HG02571 (cell line): ENCODE data around the gene NRG2.

Source experiments
- ATAC-seq: cut with Tn5 transposase; IDR thresholded peaks from one replicate; pipeline ENCODE4 v1.9.1; 2021; ENCODE audit warnings: mild to moderate bottlenecking, moderate library complexity; ENCODE audit not compliant: unreplicated experiment

The NRG2 gene

DNA sequence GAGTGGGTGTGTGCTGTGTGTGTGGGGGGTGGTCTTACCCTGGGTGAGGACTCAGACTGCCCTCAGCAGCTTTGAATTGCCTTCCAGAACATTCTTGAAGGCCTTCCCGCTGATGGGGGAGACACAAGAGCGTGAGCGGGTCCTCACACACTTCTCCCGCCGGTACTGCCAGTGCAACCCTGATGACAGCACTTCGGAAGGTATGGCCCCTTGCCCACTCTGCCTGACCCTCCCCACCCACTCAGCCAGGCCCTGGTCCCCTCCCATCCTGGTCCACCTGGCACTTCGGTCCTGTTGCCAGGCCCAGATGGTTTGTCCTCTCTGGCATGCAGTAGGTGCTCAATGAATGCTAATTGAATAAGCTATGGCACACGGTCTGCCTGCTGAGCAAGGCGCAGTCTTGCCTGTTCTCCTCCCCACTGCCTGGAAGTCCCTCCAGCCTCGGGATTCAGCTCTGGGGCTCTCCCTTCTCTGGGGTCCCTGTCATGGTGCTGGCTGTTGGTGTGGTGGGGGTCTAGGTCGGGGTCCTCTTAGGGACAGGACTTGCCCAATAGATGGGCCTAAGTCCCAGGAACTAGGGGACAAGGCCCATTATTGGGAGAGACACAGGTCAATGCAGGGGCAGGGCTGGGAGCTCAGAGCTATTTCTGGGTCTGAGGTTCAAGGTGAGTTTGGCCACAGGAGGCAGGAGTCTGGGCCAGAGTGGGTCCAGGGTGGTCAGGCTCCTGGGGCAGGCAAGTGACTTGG, 221.1 kb downstream of the NRG2 start:
- no peak for ATAC-seq

DNA sequence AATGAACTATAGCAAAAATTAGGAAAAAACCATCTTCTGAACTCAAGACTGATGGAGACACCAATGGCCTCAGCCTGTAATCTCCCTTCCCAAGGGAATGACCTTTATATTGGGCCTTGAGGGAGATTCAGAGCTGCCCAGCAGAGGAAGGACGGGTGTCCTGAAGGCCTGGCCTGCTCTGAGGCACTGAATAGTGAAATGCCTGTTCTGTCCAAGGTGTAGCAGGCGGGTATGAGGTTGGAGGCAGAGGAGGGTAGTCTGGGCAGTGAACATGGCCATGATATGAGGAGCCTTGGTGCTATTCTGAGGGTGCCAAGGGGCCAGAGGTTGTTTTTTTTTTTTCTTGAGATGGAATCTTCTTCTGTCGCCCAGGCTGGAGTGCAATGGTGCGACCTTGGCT, 222.5 kb downstream of the NRG2 start:
- ATAC-seq = no peak

DNA sequence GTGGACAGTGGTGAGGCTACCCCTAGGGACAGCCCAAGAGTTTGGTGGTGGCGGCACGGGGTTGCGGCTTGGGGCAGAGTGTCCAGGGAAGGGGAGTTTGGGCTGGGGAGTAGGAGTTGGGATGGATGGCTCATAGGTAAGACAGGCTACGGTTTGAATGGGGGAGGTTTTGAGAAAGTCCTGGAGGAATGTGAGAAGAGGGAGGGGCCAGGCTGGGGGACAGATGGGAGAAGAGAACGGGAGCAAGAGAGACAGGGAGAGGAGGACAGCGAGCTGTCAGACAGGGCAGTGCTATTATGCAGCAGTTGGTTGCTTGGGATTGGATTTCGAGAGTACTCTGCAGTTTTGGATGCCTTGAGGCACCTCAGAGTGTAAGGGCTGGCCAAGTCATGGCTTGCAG, 223.0 kb downstream of the NRG2 start:
- no peak for ATAC-seq

DNA sequence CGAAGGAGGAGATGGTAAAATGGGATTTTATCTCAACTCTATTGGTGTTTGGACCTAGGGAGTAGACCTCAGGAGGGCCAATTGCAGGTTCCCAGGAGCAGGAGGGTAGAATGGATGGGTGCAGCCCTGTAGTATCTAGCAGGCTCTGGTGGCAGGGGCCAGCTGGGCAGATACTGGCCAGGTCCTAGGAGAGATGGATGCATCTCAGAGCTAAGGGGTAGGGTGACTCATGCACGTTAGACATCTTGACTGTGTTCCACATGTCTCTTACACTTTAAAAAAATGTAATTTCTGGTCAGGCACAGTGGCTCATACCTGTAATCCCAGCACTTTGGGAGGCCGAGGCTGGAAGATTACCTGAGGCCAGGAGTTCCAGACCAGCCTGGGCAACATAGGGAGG, 225.1 kb downstream of the NRG2 start:
- ATAC-seq = no peak

DNA sequence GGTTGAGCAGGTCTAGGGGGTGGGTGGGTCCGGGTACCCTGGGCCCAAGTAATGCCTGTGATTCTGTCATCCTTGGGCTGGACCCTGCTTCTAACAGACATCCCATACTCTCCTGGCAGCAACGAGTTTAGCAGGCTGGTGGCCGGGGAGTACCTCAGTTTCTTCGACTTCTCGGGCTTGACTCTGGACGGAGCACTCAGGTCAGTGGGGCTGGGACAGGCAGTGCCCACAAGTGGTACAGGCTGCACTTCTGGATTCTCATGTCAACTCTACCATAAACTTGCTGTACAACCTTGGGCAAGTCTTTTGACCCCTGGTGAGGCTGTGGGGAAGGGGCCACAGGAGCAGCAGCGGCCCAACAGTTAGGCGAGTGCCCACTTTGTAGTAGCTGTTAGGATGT, 225.7 kb downstream of the NRG2 start:
- ATAC-seq = no peak

DNA sequence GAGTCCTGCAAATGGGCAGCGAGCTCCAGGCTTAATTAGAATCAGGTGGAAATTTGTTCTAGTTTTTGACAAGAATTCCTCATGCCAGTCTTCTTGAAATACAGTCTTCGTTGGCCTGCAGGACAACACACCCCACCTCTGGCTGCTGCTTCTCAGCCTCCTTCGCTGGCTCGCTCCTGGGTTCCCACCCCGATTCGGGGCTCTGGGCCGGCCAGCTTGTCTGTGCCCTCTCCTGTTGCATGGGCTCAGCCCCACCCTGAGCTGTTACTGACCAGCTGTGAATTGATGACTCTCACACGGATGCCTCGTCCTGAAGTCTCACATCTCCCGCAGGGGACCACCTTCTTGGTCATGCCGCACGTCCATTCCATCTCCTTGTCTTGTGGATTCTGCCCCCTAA, 226.5 kb downstream of the NRG2 start:
- ATAC-seq = no peak

DNA sequence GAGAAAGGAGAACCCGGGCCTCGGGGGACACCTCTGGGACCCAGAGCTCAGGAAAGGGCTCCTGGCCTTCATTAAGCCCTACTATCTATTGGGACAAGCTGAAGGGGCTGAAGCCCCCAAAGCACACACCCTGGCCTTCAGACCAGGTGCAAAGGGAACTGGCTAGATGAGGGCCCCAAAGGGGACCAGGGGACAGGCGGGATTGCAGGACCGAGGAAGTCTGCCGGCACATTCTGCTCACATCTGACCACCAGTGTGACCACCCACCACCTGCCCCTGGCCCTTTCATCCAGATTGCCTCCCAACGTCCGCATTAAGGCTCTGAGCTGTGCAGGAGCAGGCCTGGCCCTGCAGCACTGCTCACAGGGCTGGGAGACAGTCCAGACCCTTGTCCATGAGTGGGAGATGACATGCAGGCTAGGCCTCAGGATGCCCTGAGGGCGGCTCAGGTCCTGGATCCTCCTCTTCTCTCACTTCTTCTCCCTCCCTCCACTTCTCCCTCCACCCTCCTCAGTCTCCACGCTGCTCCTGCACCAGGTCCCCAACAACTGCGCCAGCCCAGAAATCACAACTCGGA, 228.3 kb downstream of the NRG2 start:
- ATAC-seq = no peak

DNA sequence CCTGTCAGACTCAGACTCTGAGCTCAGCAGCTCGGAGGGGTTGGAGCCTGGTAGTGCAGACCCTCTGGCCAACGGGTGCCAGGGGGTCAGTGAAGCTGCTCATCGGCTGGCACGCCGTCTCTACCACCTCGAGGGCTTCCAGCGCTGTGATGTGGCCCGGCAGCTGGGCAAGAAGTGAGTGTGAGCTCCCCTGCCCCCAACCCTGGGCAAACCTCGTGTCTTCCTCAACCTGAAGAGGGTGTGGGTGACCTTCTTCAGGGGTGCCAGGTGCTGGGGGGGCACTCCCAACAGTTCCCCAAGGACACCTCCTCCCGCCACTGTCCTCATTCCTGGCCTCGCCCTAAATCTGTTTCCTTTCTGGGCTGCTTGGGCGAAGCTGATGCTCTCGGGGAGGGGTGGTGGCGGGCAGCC, 228.9 kb downstream of the NRG2 start:
- ATAC-seq = no peak

DNA sequence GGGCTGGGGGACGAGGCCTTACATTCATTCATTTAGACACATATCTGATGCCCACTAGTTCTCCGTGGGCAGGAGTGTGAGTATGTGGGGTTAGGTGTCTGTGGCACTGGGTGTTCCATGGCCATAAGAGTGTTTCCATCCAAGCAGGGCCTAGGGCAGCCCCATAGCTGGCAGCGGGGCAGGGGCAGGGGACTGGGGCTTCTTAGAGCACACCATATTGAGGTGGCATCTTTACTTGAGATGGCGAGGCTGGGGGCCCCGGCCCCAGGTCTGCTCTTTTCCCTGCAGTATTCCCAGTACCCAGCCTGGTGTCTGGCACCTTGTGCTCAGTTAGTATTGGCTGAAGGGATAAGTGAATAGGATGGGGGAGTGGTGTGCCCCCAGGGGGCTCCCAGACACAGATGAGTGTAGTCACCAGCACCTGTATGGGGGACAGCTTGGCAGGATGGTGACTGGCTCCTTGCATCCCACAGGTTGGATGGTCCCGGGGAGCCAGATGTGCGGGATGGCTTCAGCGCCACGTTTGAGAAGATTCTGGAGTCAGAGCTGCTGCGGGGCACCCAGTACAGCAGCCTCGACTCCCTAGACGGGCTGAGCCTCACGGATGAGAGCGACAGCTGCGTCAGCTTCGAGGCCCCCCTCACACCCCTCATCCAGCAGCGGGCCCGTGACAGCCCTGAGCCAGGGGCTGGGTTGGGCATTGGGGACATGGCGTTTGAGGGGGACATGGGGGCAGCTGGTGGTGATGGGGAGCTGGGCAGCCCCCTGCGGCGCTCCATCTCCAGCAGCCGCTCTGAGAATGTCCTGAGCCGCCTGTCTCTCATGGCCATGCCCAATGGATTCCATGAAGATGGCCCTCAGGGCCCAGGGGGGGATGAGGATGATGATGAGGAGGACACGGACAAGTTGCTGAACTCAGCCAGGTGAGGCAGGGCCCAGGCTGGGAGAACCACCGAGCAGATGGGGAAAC, 230.0 kb downstream of the NRG2 start:
- no peak for ATAC-seq

DNA sequence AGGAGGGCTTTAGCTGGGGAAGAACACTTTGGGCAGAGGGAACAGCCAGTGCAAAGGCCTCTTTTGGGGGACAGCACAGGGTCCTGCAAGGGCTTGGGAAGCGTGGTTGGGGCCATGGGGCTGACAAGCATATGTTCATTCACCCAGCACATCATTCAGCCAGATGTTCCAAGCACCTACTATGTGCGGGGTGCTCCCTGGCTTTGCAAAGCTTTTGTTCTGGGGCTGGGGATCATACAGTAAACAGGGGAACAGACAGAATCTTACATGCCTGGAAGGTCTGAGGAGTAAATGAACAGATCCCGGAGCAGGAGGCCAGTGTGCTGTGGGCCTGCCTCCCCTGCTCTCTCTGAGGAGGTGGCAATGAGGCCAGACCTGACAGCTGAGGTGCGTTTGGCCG, 230.8 kb downstream of the NRG2 start:
- no peak for ATAC-seq

DNA sequence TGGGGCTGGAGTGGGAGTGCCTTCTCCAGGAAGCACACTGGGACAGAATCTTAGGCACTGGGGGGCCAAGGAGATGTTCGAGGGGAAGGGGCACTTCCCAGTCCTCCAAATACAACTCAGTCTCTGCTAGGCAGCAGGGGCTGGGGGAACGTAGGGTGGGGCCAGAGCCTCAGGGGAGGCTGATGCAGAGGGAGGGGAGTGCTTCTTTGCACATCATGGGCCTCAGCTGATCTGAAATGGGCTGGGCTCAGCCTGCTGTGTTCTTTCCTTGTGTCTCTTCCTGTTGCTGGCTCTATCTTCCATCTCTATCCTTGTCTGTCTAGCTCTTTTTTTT, 231.9 kb downstream of the NRG2 start:
- no peak for ATAC-seq

DNA sequence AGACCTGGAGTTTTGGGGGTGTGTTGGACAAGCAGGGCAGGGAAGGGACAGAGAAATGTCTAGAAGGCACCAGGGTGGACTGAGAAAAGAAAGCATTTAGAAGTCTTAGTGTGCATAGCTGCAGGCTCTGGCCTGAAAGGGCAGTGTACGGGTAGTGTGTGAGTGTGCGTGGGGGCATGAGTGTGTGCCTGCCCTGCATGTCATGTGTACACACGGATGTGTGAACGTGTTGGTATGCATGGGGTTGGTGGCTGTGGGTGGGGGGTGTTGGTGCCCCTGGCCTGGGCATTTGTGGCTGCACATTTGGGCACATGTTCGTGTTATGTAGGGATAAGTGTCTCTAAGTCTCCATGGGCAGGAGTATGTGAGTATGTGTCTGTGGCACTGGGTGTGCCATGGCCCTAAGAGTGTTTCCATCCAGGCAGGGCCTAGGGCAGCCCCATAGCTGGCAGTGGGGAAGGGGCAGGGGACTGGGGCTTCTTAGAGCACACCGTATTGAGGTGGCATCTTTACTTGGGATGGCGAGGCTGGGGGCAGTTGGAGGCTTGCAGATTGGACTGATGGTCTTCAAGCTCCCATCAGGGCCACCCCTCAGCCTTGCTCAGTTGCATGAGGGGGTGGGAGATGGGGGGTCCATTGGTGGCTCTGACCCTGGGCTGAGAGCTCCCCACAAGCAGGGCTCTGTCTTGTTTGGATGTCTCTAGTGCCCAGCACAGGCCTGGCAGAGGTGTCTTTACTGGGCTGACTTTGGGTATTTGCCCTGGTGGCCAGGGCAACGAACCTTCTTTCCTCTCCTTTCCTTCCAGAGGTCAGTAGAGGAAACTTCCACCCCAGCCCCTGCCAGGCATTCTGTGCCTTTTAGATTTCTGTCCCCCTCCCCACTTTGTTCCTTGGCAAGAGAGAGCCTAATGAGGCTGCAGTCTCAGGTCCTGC, 232.5 kb downstream of the NRG2 start:
- no peak for ATAC-seq

DNA sequence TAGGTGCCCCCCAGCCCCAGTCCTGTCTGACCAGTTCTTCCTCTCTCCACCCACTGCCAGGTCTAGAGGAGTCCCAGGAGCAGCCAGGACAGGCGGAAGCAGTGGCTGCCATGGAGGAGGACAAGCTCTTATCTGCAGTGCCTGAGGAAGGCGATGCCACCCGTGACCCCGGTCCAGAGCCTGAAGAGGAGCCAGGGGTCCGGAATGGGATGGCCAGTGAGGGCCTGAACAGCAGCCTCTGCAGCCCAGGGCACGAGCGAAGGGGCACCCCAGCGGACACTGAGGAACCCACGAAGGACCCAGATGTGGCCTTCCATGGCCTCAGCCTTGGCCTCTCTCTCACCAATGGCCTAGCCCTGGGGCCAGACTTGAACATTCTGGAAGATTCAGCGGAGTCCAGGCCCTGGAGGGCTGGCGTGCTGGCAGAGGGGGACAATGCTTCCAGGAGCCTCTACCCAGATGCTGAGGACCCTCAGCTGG, 233.7 kb downstream of the NRG2 start:
- ATAC-seq = no peak

DNA sequence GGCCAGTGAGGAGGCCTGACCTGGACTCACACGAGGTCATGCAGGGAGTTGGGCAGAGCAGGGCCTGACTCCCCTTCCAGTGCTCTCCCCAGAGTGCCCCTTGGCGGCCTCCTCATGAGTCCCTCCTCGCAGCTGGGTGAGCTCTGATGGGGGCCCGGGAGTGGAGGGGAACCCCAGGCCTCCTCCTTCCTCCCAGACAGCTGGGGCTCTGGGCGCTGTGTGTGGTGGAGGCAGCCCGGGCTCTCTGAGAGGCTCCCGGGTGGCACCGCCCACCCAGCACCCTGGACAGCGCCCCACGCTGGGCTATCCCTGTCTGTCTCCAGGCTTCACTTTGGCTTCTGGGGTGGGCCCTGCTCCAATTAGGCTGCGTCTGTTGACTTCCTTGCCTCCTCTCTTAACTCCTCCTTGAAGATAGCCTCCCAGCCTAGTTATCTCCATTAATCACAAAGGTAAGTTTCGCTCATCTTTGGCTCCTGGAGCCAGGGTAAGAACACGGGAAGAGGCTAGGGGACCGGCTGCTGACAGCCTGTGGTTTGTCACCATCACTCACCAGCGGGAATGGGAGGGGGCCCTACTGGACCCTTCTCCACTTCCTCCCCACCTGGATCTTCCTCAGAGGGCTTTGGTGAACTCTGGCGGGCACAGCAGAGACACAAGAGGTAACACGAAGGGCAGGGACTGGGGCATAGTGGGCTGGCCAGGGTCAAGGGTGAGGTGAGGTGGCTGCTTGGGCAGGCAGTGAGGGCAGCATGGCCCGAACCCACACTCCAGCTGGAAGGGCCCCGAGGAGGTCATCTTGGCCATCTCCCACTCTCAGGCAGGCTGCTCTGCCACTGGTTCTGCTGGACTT, 234.4 kb downstream of the NRG2 start:
- ATAC-seq = no peak

DNA sequence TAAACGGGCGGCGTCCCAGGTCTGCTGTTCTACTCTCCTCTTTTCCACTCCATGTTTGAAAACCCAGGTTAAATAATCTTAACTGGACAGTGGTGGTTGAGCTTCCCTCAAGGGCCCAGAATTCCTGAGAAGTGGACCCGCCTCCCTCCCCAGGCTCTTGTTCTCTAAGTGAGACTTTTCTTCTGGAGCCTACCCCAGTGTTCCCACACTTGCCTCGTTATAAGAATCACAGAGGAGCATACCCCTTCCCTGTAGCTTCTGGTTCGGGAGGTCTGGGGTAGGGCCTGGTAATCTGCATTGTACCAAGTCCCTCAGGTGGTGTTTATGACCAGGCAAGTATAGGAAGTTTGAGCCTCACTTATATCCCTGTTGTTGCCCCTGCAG, 235.5 kb downstream of the NRG2 start:
- ATAC-seq = no peak

DNA sequence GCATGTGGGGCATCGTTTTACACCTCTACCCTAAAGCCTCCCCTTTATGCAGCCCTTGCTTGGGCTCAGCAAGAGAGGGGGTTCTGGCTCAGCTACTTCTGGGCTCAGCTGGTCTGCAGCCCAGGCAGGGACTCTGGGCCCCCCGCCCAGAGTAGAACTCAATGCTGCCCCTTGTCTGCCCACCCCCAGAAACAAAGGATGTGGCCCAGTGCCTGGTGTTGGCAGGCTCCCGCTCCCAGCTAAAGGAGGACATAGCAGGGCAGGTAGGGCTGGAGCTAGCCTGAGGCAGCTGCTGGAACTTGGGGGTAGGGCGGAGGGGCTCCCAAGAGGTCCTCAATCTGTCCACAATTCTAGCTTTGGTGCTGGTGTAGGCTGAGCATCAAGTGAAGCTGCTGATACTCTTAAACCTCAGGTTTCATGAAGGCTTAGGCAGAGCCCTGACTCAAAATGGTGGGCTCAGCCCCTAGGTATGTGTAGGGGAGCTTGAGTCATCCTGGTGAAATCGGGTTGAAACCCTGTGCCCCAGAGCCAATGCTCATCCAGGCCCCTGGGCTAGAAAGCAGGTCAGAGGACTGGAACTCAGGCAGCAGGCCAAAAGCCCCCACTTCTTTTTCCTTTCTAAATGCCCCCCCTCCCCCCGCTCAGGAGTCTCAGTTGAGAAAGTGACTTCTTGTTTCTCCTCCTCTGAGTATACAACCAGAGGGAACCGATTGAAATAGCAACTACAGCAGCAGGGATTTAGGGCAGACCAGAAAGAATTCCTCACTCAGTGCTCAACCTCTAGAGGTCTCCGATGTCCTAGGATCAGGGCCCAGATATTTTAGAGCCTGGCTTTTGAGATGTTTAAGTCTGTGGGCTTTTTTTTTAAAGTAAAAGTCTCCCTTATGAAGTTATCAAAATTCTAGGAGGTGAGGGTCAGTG, 236.1 kb downstream of the NRG2 start:
- no peak for ATAC-seq

DNA sequence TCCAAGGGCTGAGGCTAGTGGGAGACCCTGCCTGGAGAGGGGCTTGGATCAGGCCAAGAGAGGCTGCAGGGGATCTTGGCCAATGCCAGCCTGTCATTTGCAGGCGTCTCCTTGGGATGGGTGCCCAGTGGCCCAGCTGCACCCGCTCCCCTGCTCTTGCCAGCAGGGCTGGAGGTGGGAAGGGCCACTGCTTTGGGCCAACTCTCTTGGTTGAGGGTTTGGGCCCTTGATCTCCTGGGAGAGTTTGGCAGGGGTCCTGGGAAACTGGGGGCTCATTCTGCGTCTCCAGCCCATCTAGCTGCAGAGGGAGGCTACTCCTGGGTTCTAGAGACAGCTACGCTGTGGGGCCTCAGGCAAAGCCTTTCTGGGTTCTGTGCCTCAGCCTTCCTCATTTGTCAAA, 237.0 kb downstream of the NRG2 start:
- no peak for ATAC-seq

DNA sequence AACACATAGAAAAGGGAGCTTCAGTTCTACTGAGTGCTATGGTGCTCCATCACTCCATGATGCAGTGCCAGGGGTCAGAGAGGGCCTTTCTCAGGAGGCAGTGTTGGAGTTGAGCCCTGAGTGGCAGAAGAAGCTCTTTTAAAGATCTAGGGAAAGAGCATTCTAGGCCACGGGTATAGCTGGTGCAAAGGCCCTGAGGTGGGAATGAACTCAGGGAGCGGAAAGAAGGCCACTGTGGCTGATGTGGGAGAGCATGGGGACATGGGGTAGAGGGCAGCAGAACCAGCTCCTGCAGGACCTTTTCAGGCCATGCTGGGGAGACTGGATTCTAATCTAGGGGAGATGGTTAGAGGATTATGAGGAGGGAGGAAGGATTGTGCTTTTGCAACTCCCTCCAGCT, 237.6 kb downstream of the NRG2 start:
- no peak for ATAC-seq
